GM19328 (cell line): ENCODE data around the gene ZNF581.

Experiments used
- ATAC-seq: cut with Tn5 transposase; IDR thresholded peaks from one replicate; pipeline ENCODE4 v1.9.1; 2021; ENCODE audit warnings: mild to moderate bottlenecking, moderate library complexity; ENCODE audit not compliant: unreplicated experiment

ZNF581 gene, protein sequence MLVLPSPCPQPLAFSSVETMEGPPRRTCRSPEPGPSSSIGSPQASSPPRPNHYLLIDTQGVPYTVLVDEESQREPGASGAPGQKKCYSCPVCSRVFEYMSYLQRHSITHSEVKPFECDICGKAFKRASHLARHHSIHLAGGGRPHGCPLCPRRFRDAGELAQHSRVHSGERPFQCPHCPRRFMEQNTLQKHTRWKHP

DNA sequence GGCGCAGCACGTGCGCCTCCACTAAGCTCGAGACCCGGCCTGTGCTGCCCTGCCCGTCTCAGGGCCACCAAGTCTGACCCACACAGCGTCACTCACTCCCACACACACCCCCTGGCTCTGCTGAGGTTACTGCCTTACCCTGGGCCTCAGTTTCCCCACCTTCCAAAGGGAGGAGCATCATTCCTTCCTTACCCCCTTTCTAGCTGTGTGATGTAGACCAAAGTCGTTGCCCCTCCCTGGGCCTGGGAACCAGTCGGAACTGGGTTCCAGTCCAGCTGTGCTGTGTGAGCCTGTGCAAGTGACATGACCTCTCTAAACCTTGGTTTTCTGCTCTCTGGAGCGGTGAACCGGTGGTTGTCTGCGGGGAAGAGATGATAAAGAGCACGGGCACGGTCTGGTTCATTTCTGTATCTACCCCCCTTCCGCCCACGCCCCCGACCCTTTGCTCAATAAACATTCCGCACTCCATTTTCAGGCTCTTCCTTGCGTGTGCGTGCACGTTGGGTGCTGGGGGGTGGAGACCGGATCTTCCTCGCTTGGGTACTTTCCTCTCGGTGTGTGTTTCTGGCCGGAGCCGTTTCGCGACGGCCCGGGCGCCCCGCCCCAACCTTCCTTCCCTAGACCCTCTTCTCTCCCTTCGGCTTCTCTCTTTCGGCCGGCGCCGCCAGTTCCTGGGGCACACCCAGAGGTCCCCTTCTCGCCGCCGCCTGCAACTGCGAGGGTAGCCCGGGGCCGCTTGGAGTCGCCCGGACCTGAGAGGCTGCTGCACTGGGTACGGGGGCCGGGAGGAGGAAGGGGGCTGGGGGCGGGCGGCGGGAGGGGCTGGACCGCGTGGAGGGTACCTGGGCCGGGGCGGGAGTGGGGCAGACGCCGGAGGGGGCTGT lies at the start of gene ZNF581:
Gene ZNF581 (plus strand): TSS at position 647 of the 884 bp plus-strand sequence. CDS start 923 bp downstream, outside the sequence.
- no peak for ATAC-seq

DNA sequence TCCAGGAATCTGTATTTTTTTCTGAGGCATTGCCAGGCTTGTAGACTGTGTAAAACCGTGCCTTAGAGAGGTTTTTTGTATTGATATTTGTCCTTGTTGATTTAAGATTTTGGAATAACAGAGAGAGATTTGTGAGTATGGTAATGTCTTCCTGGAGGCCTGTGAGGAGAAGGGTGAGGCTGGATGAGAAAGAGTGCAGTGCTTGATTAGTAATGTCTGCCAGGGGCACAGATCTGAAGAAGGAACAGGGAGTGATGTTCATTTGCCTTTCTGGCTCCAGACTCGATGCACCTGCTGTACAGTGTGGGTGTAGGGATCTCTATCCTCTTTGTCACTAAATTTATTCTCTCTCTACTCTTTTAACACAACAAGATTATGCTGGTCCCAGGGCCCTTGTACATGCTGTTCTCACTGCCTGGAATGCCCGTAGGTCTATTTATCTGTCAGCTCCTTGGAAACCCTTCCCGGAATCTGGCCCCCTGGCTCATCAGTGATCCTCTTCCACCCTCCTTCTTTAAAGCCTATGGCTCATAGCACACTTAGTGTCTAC lies 48.4 kb upstream of the ZNF581 start:
- ATAC-seq, result no peak

DNA sequence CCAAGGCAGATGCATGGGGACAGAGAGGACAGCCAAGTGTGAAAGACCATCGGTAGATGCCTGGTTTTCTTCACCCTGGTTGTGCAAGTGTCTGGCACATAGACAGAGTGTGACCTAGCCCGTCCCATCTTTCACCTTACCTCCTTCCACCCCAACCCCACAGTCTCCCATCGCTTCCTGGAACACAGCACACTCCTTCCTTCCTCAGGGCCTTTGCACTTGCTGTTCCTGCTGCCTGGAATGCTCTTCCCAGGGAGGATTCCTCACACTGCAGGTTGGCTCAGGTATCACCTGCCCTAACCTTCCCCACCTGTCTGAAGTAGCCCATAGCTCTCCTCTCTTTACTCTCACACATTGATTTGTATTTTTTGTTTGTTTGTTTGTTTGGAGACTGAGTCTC lies 47.1 kb upstream of the ZNF581 start:
- no peak for ATAC-seq

DNA sequence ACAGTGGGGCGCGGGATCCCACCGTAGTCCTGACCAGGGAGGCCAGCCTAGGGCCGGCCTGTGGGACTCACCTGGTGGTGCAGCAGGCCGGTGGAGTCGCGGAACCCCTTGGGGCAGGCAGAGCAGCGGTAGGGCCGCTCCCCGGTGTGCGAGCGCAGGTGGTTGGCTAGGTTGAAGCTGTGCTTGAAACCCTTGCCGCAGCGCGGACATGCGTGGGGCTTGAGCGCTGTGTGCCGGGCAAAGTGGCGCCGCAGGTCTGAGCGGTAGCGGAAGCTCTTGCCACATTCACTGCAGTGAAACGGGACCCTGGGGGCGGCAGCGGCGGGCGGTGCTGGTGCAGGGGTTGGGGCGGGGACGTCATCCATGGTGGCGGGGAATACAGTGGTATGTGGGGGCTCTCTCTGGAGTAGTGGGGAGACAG lies 45.9 kb upstream of the ZNF581 start:
- ATAC-seq, result no peak

DNA sequence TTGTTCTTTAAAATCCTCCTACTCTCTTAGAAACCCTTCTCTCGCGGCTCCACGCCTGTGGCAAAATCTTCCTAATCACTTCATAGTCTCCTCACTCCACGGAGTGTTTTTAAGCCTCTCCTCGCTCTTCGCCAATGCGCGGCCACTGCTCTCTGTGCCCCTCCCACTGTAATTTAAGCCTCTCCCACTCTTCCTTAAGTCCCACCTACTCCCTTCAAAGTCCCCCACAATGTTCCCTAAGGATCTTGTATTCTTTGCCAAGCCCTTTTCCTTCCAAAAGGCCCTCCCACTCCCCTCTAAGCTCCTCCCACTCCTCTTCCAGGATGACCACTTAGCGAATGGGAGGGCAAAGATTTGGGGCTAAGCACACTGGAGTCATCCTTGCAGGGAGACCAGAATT lies 45.4 kb upstream of the ZNF581 start:
- no peak for ATAC-seq

DNA sequence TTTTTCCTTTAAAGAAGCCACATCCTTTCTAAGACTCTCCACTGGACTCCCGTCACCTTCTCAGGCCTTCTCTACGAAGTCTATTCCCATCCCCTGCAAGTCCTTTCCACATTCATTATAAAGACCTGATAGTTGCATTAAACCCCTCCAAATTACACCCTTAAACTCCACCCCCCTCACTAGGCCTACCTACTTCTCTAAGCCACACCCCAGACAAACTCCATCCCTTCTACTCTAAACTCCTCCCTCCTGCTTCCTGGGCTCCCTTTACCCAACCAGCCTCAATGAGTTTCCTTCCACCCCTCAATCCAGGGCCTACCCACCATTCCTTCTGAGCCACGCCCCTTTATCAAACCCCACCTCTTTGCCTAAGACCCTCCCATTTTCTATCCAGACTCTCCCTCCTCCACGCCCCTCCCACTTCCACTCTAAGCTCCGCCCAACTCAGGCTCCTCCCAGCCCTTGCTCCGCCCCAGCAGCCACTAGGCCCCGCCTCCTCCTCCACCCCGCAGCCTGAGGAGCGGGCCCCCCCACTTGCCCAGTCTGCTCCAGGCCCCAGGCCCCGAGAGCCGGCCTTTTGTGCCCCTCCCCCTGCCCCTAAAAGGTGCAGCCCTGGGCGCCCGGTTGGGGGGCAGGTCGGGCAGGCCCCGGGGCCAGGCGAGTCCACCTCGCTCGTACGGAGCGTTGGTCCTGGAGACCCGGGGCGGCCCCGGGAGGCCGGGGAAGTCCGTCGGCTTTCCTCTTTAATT lies 44.6 kb upstream of the ZNF581 start:
- peak; percentile 51 for ATAC-seq

DNA sequence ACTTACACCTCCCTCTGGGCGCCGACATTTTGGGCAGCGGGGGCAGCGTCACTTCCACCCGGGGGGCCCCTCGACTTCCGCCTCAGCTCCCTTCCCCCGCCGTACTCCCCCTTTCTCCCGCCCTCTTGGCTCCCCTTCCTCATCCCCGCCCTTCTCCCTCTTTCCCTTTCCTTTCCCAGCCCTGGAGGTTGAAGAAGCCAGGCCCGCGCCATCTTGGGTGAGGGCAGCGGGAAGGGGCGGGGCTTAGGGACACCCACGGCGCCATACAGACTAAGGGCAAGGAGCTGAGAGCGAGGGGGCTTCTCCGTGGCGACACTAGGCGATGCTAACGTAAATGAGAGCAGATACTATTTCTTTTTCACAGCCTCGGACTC lies 44.0 kb upstream of the ZNF581 start, which contains the start of gene FIZ1:
Gene FIZ1 (minus strand): TSS at position 50 of the 374 bp plus-strand sequence. CDS start 1,652 bp downstream, outside the sequence.
- peak; percentile 52 for ATAC-seq

DNA sequence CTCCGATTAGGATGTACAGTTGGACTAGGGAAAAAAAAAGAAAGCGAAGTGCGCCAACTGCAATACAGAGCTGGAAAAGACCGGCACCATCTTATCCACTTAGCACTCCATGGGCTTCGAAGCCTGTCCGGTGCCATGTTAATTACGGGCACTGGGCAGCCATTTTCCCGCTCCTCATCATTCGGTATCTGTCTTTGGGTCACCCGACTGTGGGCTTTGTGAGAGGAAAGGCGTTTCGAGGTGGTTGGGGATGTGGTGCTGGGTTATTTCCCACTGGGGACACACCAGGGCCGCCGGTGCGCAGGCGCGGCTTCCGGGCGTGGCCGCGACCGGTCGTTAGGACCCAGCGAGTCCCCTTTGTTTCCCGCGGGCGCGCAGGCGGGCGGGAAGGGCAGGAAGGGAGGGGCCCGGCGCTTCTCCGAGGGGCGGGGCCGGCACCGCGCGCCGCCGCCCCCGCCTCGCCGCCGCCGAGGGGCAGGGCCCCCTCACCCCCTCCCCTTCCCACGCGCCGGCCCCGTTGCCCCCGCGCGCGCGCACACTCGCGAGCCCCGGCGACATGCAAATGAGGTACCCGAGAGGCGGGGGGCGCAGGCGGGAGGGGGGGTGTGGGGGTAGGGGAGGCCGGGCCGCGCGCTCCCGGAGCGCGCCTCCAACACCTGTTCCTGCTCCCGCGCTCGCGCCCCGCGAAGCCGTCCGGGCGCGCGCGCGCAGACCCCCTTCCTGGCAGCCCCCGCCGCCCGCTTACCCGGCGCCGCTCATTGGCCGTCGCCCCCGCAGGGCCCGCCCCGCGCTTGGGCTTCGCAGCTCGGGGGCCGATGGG lies 43.4 kb upstream of the ZNF581 start, which contains the start of gene ZNF524:
Gene ZNF524 (plus strand): TSS at position 447 of the 820 bp plus-strand sequence. CDS start 1,825 bp downstream, outside the sequence.
- peak; percentile 37 for ATAC-seq

DNA sequence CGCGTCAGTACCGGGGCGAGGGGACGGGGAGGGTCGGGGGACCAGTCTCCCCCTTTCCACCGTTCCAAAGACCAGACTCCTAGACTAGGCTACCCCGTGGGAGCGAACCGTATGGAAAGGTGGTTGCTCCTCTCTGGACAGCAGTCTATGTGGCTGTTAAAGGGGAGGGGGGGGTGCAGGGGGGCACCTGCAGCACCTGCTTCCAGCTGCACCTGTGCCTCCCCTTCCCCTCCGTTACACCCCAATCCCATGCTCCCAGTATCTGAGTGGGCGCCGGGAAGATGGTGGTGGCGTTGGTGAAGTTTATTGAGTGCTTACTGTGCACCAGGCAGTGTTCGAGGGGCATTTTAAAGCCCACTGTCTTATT lies 42.8 kb upstream of the ZNF581 start:
- no peak for ATAC-seq

DNA sequence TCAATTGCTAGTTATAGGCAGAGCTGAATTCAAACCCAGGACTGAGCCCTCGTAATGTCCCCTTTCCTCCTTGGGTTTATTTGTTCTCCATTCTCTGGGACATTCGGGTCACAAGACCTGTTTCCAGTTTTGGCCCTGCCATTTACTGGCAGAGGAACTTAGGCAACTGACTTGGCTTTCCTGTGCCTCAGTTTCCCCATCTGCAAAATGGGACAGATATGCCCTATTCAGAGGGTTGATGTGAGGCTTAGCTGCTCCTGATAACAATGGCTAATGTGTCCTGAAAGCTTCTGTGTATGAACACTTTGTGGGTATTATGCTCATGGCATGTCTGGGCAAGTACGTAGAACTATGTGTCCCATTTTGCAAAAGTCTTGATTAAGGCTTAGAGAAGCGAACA lies 42.4 kb upstream of the ZNF581 start:
- ATAC-seq, result no peak

DNA sequence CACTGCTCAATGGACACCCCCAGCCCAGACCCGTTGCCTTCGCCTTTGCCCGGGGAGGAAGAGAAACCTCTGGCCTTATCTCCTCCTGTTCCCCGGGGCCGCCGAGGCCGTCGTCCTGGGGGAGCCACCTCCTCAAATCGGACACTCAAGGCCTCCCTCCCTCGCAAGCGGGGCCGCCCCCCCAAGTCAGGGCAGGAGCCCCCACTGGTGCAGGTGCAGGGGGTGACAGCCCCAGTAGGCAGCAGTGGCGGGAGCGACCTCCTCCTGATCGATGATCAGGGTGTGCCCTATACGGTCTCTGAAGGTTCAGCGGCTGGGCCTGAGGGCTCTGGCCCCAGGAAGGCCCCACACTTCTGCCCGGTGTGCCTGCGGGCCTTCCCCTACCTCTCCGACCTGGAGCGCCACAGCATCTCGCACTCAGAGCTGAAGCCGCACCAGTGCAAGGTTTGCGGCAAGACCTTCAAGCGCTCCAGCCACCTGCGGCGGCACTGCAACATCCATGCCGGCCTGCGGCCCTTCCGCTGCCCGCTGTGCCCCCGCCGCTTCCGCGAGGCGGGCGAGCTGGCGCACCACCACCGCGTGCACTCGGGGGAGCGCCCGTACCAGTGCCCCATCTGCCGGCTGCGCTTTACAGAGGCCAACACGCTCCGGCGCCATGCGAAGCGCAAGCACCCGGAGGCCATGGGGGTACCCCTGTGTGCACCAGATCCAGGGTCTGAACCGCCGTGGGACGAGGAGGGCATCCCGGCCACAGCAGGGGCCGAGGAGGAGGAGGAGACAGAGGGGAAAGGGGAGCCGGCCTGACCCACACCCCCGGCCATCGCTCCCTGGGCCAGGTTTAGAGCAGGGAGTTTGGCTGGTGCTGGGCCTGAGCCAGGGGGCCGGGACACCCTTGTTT lies 41.1 kb upstream of the ZNF581 start:
- ATAC-seq, result no peak

DNA sequence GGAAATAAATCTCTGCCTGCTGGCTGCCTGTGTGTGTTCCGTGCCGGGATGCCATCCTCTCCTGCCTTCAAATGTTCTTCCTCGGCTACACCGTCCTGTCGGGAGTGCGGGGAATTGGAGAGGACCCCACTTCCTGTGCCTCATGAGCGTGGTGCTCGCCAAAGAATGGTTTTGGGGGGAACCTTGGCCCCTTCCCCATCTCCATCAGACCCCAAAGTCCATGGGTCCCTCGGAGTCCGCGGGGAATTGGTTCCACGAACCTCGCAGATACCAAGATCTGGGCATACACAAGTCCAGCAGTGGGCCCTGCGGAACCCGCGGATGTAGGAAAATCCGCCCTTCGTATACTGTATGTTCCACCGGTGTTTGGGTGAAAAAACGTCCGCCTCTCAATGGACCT lies 40.3 kb upstream of the ZNF581 start:
- no peak for ATAC-seq

DNA sequence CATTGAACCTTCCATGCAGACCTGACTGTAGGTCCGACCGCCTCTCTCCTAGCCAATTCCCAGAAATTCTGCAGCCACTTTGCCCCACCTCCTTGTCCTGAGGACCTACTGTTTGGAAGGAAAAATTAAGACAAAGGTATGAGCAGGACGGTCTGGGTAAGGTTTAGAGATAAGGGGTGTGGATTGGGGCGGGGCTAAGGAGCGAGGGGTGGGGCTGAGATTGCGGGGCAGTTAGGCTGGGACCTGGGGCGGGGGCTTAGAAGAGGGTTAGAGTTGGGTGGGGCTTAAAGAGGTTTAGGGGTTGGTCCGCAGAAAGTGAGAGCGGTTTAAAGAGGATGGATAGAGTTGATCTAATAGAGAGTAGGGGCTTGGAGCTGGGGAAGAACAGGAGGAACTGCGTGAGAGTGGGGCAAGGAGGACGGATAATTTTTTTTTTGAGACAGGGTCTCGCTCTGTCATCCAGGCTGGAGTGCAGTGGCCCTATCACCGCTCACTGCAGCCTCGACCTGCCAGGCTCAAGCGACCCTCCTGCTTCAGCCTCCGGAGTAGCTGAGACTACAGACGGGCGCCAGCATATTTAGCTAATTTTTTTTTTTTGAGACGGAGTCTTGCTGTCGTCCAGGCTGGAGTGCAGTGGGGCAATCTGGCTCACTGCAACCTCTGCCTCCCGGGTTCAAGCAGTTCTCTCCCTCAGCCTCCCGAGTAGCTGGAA lies 39.7 kb upstream of the ZNF581 start:
- ATAC-seq, result no peak

DNA sequence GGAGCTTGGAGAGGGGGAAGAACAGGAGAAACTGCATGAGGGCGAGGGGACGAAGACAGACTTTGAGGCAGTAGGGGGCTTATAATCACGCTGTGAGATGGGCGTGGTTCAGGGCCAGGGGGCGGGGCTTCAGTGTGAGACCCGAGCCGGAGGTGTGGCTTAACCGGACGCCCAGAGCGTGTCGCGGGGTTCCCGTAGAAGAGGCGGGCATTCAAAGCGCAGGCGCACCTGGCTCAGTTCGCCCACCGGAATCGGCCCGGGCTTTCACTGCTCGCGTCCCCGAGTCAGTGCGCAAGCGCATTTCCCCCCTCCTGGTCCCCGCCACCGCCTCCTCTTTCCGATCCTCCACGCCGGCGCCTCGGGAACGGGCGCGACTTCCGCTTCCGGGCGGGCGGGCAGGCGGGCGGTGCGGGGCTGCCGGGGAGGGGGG lies 38.2 kb upstream of the ZNF581 start:
- peak; percentile 68 for ATAC-seq

DNA sequence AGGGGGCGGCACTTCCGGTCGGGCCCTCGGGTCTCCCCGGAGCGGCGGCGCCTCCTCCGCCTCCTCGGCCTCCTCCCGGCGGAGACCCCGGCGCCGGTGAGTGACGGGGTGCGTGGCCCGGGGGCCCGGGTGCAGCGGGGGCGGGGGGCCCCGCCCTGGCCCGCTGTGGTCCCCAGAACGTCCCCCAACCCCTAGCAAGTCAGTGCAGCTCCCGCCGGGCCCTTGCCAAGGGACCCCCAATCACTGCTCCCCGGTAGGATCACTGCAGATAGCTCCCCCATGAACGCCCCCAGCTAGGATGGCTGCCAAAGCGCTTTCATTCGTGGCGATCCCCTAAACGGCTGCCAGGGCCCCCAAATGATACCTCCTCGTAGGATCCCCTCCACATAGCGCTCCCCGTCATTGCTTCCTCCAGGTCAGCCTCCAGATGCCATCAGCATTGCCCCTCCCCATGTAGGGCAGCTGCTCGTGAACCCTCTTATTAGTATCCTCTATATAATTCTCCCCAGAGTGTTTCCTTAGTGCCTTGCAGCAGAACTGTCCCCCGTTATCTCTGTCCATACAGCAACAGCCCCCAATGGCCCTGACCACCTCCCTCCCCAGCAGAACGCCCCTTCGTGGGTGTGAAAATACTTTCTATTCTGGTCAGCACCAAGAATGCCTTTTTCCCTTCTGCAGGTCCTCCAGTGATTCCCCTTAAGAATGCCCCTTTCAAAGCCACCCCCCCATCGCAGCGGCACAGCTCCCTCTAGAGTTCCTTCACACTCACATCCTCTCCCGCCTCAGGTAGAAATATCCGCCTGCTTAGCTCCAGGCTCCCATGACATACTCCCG lies 37.6 kb upstream of the ZNF581 start, which contains the start of gene ZNF865:
Gene ZNF865 (plus strand): TSS at position 11 of the 834 bp plus-strand sequence. CDS start 7,972 bp downstream, outside the sequence.
- peak; percentile 16 for ATAC-seq

DNA sequence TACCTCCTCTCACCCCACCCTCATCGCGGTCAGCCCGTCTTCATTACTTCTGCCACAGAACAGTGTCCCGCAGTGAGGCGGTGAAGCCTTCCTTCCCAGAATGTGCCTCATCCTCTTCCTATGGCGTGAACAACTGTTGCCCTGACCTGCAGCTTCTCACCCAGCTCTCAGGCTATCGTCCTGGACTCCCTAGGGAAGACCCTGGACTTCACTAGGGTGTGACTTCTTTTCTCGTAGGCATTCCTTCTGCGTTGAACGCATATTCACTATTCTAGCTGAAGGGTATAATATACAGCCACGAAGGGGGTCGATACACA lies 37.0 kb upstream of the ZNF581 start:
- ATAC-seq, result no peak

DNA sequence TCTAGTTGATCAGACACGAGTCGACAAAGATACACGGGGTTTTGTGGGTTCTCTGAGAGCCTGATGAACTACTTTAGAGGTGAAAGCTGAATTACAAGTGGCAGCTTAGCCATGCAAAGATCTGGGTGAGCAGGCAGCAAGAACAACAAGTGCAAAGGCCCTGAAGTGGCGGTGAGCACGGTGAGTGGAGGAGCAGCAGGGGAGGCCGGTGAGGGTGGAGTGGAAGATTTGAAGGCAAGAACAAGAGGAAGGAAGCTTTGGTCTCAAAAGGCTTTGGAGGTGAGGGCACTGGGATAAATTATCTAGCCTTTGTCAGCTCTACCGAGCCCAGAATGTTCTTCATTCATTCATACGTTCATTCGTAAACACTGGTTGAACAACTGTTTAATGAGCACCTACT lies 36.6 kb upstream of the ZNF581 start:
- no peak for ATAC-seq

DNA sequence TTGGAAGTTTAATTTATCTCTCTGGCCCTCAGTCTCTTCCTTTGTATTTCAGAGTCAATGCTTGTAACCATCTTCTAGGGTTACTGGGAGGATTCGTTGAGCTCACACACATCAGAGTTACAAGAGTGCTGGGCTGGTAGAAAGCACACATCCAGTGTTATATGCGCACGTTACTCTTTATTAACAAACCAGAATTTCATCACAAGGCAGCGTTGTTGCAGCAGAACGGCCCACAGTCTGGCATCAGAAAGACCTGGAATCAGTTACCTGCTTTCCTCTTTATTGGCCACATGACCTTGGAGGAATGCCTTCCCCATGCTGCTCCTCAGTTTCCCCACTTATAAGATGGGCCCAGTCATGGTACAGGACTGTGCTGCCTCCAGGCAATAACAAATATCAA lies 34.1 kb upstream of the ZNF581 start:
- ATAC-seq, result no peak
